Measurements from ENCODE around the gene PIK3IP1. TPM values are rescaled to one million over a fixed set of nuclear protein-coding genes. Genes with fewer than 3 reads are reported as not detected.

The PIK3IP1 gene
- total and polyA plus RNA-seq, 2 donors (not counting 3 experiments of a cell fraction or from before 2014, with no cell fraction given) = 7.7 to 13.2 TPM

- H3K27me3 ChIP-seq (ENCODE audit: control insufficient read depth in 2 of 2, insufficient read depth in 2 of 2, low read length in 2 of 2) = no peaks in the 10 kb centered on the region
- peak overlapping the region; percentile 40 for H3K4me2 ChIP-seq (ENCODE audit: insufficient read depth, low read length)
- peaks cover 58% of the 10 kb centered on the region for H3K79me2 ChIP-seq (ENCODE audit: control insufficient read depth, insufficient read depth, low read length)
- no peak overlapping the region for H2AFZ ChIP-seq (ENCODE audit: low read depth, low read length)
- DNase-seq (ENCODE audit: low read depth, low spot score) (peak; percentile 80), FAIRE-seq (peak; percentile 90)
- no TSS peak for BruUV-seq (replicated peaks)
- POLR2A ChIA-PET = interaction anchor here (0.5 to 1.3 kb wide), 2 partner anchors 13 to 60 kb away, joined by 5 to 6 read pairs; no protein-coding TSS in a partner anchor
- dilution Hi-C loops (cut with MboI; ENCODE audit: extremely low pct_ligation_motif_present, low sequenced_read_pairs) (no loop called here), intact Hi-C loops (cut with micrococcal nuclease) (no loop called here)
- no peak overlapping the region for H3K4me3 ChIP-seq (replicated peaks in 1 of 3; ENCODE audit: insufficient read depth in 1 of 3, low read depth in 1 of 3, low read length in 3 of 3)
- peak overlapping the region; percentile 15 for H3K9ac ChIP-seq (replicated peaks; ENCODE audit: extremely low read depth, insufficient read depth, low read length)
- H3K4me1 ChIP-seq (ENCODE audit: control insufficient read depth, extremely low read depth, insufficient read depth, low read length) = peaks cover 70% of the 10 kb centered on the region
- peaks cover 0 to 3% of the 10 kb centered on the region in 2 experiments for H3K36me3 ChIP-seq (ENCODE audit: control insufficient read depth in 2 of 2, extremely low read depth in 1 of 2, insufficient read depth in 2 of 2, low read length in 2 of 2)
- H4K20me1 ChIP-seq (replicated peaks; ENCODE audit: control insufficient read depth, extremely low read depth, insufficient read depth, low read length) = no peaks in the 10 kb centered on the region
- CTCF ChIA-PET = interaction anchor here (0.6 to 14.3 kb wide), 14 partner anchors 9 to 134 kb away, joined by 3 to 169 read pairs (median 6); partner anchors contain the start of genes LIMK2, RNF185 and SELENOM
- peak; percentile 45 for TF ChIP-seq JUN (IDR thresholded peaks at IDR 0.05; ENCODE audit: borderline replicate concordance, insufficient read depth, insufficient read length, low read depth)
- no peak for TF ChIP-seq MYC (IDR thresholded peaks at IDR 0.05; ENCODE audit: low read depth, low read length)
- no peak for TF ChIP-seq EZH2 (IDR thresholded peaks at IDR 0.05; ENCODE audit: borderline replicate concordance, low read depth, low read length, severe bottlenecking)
- TF ChIP-seq POLR2AphosphoS5 (IDR thresholded peaks at IDR 0.05; ENCODE audit: insufficient read depth, low read depth, low read length) = peak; percentile 64
- TF ChIP-seq POLR2A (IDR thresholded peaks at IDR 0.05; ENCODE audit: low read depth, low read length) = peak; percentile 48
- TF ChIP-seq MAX (IDR thresholded peaks at IDR 0.05; ENCODE audit: insufficient read depth, insufficient read length) = no peak
- peak; percentile 93 for TF ChIP-seq GATA2 (IDR thresholded peaks at IDR 0.05; ENCODE audit: insufficient read depth, insufficient read length, low read depth, low read length)
- peak; percentile 28 to 34 for TF ChIP-seq CTCF (IDR thresholded peaks at IDR 0.05; ENCODE audit: extremely low read depth in 1 of 2, insufficient read depth in 1 of 2, low read depth in 1 of 2, low read length in 2 of 2)
- peak; percentile 63 for TF ChIP-seq FOS (IDR thresholded peaks at IDR 0.05; ENCODE audit: borderline replicate concordance, insufficient read depth, low read length)
- H3K9me3 ChIP-seq (replicated peaks; ENCODE audit: control insufficient read depth, insufficient read depth, low read length) = no peaks in the 10 kb centered on the region
- H3K27ac ChIP-seq (ENCODE audit: insufficient read depth, low read depth, low read length) = peak overlapping the region; percentile 95
- no peaks in the 10 kb centered on the region for H3K9me1 ChIP-seq (replicated peaks; ENCODE audit: control insufficient read depth, extremely low read depth, insufficient read depth, low read length)
These were observed 50.4 kb downstream of the PIK3IP1 start for GRCh38 chr22:31241936-31242335.
